GM12891 (cell line): ENCODE results near the gene CD72.

ENCODE experiments used
- PAX5 ChIP-seq: IDR thresholded peaks from 2 replicates; pipeline ENCODE4 v1.6.1; 2011; ENCODE audit warnings: low read length, moderate library complexity, mild to moderate bottlenecking; ENCODE audit not compliant: insufficient read depth, severe bottlenecking
- POLR2A ChIP-seq: IDR thresholded peaks from 2 replicates; pipeline ENCODE4 v1.6.1; 2011; ENCODE audit warnings: low read depth, low read length, control low read depth
- POLR2AphosphoS5 ChIP-seq: IDR thresholded peaks from 2 replicates; pipeline ENCODE4 v1.6.1; 2011; ENCODE audit warnings: low read depth, low read length, control low read depth
- POU2F2 ChIP-seq: IDR thresholded peaks from 2 replicates; pipeline ENCODE4 v1.6.1; 2011; ENCODE audit warnings: low read depth, mild to moderate bottlenecking, control low read depth, low read length, moderate library complexity
- SPI1 ChIP-seq: IDR thresholded peaks from 2 replicates; pipeline ENCODE4 v1.6.1; 2011; ENCODE audit warnings: low read depth, low read length, control low read depth
- TAF1 ChIP-seq: IDR thresholded peaks from 2 replicates; pipeline ENCODE4 v1.6.1; 2011; ENCODE audit warnings: low read depth, low read length, control low read depth

GRCh38 chr9:35577486-35577885 lies 40.7 kb downstream of the CD72 start:
- TF ChIP-seq POLR2AphosphoS5 (no peak), POLR2A (no peak), SPI1 (no peak), TAF1 (no peak), POU2F2 (no peak), PAX5 (no peak)
